HepG2 (cell line): Measurements from ENCODE around the gene MAN2B2. TPM values are rescaled to one million over a fixed set of nuclear protein-coding genes. Genes with fewer than 3 reads are reported as not detected.

Experiments used
- ARNTL ChIP-seq: sonication (generic); formaldehyde crosslinking; IDR thresholded peaks from 2 replicates; pipeline ENCODE4 v1.4.0; 2020; ENCODE audit warnings: mild to moderate bottlenecking, missing genetic modification reagents
- FOXP1 ChIP-seq, 2 experiments: fragments of 450-650 bp in 1 of 2; IDR thresholded peaks; 2 replicates each; pipeline ENCODE4 v1.6.1; 2017 to 2018; ENCODE audit warnings: antibody characterized with exemption in 1 of 2
- MTA1 ChIP-seq: sonication (generic); formaldehyde crosslinking; IDR thresholded peaks from 2 replicates; pipeline ENCODE4 v1.4.0; 2020; ENCODE audit warnings: missing genetic modification reagents, mild to moderate bottlenecking, borderline replicate concordance
- MYC ChIP-seq: sonication (generic); formaldehyde crosslinking; IDR thresholded peaks from 2 replicates; pipeline ENCODE4 v1.9.0; 2021; ENCODE audit warnings: missing genetic modification reagents, borderline replicate concordance
- NONO ChIP-seq, 2 experiments: fragments of 450-650 bp in 1 of 2; sonication (generic) in 1 of 2; formaldehyde crosslinking in 1 of 2; IDR thresholded peaks in 1 of 2; conservative IDR thresholded peaks in 1 of 2; 2 replicates each; pipeline versions ENCODE4 v1.6.1 to v1.8.0; 2017 to 2022; ENCODE audit warnings: mild to moderate bottlenecking in 1 of 2, missing genetic modification reagents in 1 of 2, moderate library complexity in 1 of 2
- RARA ChIP-seq: IDR thresholded peaks from 2 replicates; pipeline ENCODE4 v1.6.1; 2016; ENCODE audit warnings: missing genetic modification reagents, missing compliant biosample characterization
- SAFB2 ChIP-seq: sonication (generic); formaldehyde crosslinking; IDR thresholded peaks from 2 replicates; pipeline ENCODE4 v1.5.1; 2020; ENCODE audit warnings: missing genetic modification reagents, low read depth, mild to moderate bottlenecking, borderline replicate concordance
- ZNF136 ChIP-seq: sonication (generic); formaldehyde crosslinking; IDR thresholded peaks from 2 replicates; pipeline ENCODE4 v1.8.1; 2022; ENCODE audit warnings: low read depth, mild to moderate bottlenecking, moderate library complexity, missing genetic modification reagents
- ZNF180 ChIP-seq: sonication (generic); formaldehyde crosslinking; IDR thresholded peaks from 2 replicates; pipeline ENCODE4 v1.4.0; 2020; ENCODE audit warnings: low read depth, missing genetic modification reagents, borderline replicate concordance
- ZNF205 ChIP-seq: IDR thresholded peaks from 2 replicates; pipeline ENCODE4 v1.6.1; 2018; ENCODE audit warnings: missing biosample characterization, missing genetic modification reagents
- ZNF234 ChIP-seq: sonication (generic); formaldehyde crosslinking; conservative IDR thresholded peaks from 2 replicates; pipeline ENCODE4 v1.5.1; 2020; ENCODE audit warnings: mild to moderate bottlenecking, missing genetic modification reagents
- ZNF24 ChIP-seq: fragments of 450-650 bp; IDR thresholded peaks from 2 replicates; pipeline ENCODE4 v1.6.1; 2017; ENCODE audit warnings: antibody characterized with exemption, mild to moderate bottlenecking
- ZNF451 ChIP-seq: sonication (generic); formaldehyde crosslinking; IDR thresholded peaks from 2 replicates; pipeline ENCODE4 v1.5.0; 2020; ENCODE audit warnings: mild to moderate bottlenecking, missing genetic modification reagents
- ZNF570 ChIP-seq: sonication (generic); formaldehyde crosslinking; IDR thresholded peaks from 2 replicates; pipeline ENCODE4 v1.4.0; 2020; ENCODE audit warnings: mild to moderate bottlenecking, missing genetic modification reagents, borderline replicate concordance
- ZNF883 ChIP-seq: sonication (generic); formaldehyde crosslinking; IDR thresholded peaks from 2 replicates; pipeline ENCODE4 v1.5.1; 2020; ENCODE audit warnings: mild to moderate bottlenecking, missing genetic modification reagents; ENCODE audit errors: not compliant biosample characterization
- ZSCAN21 ChIP-seq: sonication (generic); formaldehyde crosslinking; IDR thresholded peaks from 2 replicates; pipeline ENCODE4 v1.8.0; 2022; ENCODE audit warnings: mild to moderate bottlenecking, missing genetic modification reagents, moderate library complexity, borderline replicate concordance
- polyA plus RNA-seq, 8 experiments: library from polyadenylated mRNA; depleted of rRNA in 3 of 8; stranded (reverse) in 7 of 8; unstranded in 1 of 8; fragments of >200 nt; fragmentation: Illumina TruSeq in 4 of 8; extraction: Trizol in 4 of 8; gene quantifications; 2 replicates each; pipeline versions ENCODE4 v1.2.1 to v1.2.3, GENCODE V29; 2011 to 2016; ENCODE audit warnings: low read depth in 4 of 8, missing spikeins in 1 of 8, mixed read lengths in 1 of 8; ENCODE audit not compliant: insufficient read depth in 1 of 8
- total RNA-seq, 5 experiments: library from RNA; depleted of rRNA; stranded (reverse); fragments of >200 nt; fragmentation: Illumina TruSeq; extraction: Trizol; gene quantifications; 2 replicates each; pipeline ENCODE4 v1.2.3, GENCODE V29; 2016; ENCODE audit warnings: low read depth in 1 of 5
- TF ChIP-seq, protein P1 (sequence below): sonication (generic); formaldehyde crosslinking; IDR thresholded peaks from 2 replicates; pipeline ENCODE4 v1.8.1; 2022; ENCODE audit warnings: mild to moderate bottlenecking, missing genetic modification reagents
- TF ChIP-seq, protein P2 (sequence below): sonication (generic); formaldehyde crosslinking; IDR thresholded peaks from 2 replicates; pipeline ENCODE4 v1.4.0; 2020; ENCODE audit warnings: mild to moderate bottlenecking, low read depth, missing genetic modification reagents
- TF ChIP-seq, protein P3 (sequence below): sonication (generic); formaldehyde crosslinking; IDR thresholded peaks from 2 replicates; pipeline ENCODE4 v1.8.1; 2022; ENCODE audit warnings: low read depth, mild to moderate bottlenecking, missing genetic modification reagents
- TF ChIP-seq, protein P4 (sequence below): sonication (generic); formaldehyde crosslinking; conservative IDR thresholded peaks from 2 replicates; pipeline ENCODE4 v1.4.0; 2020; ENCODE audit warnings: mild to moderate bottlenecking, missing genetic modification reagents, moderate library complexity

Gene MAN2B2
- total and polyA plus RNA-seq, 2 of the 13 experiments (the other 11 are each of a cell fraction or from before 2014, with no cell fraction given): 4.8 to 5.4 TPM

DNA sequence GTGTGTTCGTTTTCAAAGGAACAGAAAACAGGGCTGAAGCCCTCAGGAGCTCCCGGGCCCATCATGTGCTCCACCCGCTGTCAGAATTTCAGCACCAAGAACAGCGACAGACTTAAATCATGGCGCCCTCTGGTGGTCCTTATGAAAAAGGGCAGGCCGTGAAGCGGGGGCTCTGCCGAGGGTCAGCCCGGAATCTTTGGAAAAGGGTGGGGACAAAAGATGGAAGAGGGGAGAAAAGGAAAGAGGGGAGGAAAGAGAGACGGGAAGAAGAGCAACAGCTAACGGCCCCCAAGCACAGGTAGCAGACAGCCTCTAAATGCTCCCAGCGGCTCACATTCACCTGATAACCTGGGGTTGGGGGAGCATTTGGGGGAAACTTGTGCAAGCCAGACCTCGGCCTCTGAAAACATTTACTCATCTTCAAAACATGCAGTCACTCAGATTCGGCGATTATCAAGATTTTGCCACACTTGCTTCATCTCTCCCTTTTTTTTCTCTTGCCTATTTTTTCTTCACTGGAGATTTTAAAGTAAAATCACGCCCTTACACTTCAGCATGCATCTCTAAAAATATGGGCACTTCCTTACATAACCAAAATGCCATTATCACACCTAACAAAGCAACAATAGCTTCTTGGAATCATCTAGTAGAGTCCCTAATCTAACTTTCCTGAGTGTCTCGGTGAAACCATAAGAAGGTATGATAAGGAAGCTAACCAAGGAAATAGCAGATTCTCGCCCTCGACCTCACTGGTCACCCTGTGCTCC, 28.1 kb upstream of the MAN2B2 start (continued):
- TF ChIP-seq ZSCAN21 (CRISPR knock-in tag): peak; percentile 85
- TF ChIP-seq ARNTL (CRISPR knock-in tag): no peak
- no peak for TF ChIP-seq ZNF451
- no peak for TF ChIP-seq ZNF136
- no peak for TF ChIP-seq ZNF24
- TF ChIP-seq ZNF570: no peak
- TF ChIP-seq, protein P1, sequence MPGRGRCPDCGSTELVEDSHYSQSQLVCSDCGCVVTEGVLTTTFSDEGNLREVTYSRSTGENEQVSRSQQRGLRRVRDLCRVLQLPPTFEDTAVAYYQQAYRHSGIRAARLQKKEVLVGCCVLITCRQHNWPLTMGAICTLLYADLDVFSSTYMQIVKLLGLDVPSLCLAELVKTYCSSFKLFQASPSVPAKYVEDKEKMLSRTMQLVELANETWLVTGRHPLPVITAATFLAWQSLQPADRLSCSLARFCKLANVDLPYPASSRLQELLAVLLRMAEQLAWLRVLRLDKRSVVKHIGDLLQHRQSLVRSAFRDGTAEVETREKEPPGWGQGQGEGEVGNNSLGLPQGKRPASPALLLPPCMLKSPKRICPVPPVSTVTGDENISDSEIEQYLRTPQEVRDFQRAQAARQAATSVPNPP: no peak
- TF ChIP-seq, protein P2, sequence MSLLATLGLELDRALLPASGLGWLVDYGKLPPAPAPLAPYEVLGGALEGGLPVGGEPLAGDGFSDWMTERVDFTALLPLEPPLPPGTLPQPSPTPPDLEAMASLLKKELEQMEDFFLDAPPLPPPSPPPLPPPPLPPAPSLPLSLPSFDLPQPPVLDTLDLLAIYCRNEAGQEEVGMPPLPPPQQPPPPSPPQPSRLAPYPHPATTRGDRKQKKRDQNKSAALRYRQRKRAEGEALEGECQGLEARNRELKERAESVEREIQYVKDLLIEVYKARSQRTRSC (CRISPR knock-in tag): no peak
- no peak for TF ChIP-seq MTA1 (CRISPR knock-in tag)
- TF ChIP-seq, protein P3, sequence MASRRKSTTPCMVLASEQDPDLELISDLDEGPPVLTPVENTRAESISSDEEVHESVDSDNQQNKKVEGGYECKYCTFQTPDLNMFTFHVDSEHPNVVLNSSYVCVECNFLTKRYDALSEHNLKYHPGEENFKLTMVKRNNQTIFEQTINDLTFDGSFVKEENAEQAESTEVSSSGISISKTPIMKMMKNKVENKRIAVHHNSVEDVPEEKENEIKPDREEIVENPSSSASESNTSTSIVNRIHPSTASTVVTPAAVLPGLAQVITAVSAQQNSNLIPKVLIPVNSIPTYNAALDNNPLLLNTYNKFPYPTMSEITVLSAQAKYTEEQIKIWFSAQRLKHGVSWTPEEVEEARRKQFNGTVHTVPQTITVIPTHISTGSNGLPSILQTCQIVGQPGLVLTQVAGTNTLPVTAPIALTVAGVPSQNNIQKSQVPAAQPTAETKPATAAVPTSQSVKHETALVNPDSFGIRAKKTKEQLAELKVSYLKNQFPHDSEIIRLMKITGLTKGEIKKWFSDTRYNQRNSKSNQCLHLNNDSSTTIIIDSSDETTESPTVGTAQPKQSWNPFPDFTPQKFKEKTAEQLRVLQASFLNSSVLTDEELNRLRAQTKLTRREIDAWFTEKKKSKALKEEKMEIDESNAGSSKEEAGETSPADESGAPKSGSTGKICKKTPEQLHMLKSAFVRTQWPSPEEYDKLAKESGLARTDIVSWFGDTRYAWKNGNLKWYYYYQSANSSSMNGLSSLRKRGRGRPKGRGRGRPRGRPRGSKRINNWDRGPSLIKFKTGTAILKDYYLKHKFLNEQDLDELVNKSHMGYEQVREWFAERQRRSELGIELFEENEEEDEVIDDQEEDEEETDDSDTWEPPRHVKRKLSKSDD: 0 out of 2 replicates have a peak, but pooled peaks have one; percentile 45
- TF ChIP-seq, protein P4, sequence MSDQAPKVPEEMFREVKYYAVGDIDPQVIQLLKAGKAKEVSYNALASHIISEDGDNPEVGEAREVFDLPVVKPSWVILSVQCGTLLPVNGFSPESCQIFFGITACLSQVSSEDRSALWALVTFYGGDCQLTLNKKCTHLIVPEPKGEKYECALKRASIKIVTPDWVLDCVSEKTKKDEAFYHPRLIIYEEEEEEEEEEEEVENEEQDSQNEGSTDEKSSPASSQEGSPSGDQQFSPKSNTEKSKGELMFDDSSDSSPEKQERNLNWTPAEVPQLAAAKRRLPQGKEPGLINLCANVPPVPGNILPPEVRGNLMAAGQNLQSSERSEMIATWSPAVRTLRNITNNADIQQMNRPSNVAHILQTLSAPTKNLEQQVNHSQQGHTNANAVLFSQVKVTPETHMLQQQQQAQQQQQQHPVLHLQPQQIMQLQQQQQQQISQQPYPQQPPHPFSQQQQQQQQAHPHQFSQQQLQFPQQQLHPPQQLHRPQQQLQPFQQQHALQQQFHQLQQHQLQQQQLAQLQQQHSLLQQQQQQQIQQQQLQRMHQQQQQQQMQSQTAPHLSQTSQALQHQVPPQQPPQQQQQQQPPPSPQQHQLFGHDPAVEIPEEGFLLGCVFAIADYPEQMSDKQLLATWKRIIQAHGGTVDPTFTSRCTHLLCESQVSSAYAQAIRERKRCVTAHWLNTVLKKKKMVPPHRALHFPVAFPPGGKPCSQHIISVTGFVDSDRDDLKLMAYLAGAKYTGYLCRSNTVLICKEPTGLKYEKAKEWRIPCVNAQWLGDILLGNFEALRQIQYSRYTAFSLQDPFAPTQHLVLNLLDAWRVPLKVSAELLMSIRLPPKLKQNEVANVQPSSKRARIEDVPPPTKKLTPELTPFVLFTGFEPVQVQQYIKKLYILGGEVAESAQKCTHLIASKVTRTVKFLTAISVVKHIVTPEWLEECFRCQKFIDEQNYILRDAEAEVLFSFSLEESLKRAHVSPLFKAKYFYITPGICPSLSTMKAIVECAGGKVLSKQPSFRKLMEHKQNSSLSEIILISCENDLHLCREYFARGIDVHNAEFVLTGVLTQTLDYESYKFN (CRISPR knock-in tag): no peak
- peak; percentile 73 for TF ChIP-seq RARA (CRISPR knock-in tag)
- TF ChIP-seq MYC (CRISPR knock-in tag): peak; percentile 55; the same call in 1 of the 2 replicates
- TF ChIP-seq ZNF180 (CRISPR knock-in tag): no peak
- no peak for TF ChIP-seq NONO (IDR thresholded peaks at IDR 0.05)
- no peak for TF ChIP-seq NONO (CRISPR knock-in tag; conservative IDR thresholded peaks at IDR 0.05)
- peak; percentile 78 for TF ChIP-seq ZNF883 (CRISPR knock-in tag)
- TF ChIP-seq SAFB2 (CRISPR knock-in tag): no peak
- no peak for TF ChIP-seq ZNF234 (CRISPR knock-in tag)
- TF ChIP-seq ZNF205 (CRISPR knock-in tag): peak; percentile 70; the same call in 1 of the 2 replicates
- no peak for TF ChIP-seq FOXP1 (IDR thresholded peaks at IDR 0.05)
- TF ChIP-seq FOXP1 (CRISPR knock-in tag; IDR thresholded peaks at IDR 0.05): no peak
